ENCODE data around the gene GCN1.

DNA sequence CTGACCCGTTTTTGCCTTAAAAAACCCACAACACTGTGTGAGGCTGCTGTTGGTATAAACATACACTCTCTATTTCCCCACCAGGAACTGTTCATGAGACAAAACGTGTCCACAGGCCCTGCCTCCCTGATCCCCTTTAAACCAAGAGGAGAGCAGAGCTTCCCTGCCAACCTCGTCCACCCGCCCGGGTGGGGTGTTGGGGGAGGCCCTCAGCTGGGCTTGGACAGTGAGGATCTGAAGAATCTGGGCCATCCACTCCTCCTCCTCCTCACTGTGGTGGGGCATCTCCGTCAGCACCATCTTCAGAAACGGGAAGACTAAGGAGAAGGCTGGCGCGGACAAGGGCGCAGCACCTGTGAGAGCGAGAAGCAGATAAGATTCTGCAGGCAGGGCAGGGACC is 36.8 kb downstream of the GCN1 start:
- TF ChIP-seq, protein P1, sequence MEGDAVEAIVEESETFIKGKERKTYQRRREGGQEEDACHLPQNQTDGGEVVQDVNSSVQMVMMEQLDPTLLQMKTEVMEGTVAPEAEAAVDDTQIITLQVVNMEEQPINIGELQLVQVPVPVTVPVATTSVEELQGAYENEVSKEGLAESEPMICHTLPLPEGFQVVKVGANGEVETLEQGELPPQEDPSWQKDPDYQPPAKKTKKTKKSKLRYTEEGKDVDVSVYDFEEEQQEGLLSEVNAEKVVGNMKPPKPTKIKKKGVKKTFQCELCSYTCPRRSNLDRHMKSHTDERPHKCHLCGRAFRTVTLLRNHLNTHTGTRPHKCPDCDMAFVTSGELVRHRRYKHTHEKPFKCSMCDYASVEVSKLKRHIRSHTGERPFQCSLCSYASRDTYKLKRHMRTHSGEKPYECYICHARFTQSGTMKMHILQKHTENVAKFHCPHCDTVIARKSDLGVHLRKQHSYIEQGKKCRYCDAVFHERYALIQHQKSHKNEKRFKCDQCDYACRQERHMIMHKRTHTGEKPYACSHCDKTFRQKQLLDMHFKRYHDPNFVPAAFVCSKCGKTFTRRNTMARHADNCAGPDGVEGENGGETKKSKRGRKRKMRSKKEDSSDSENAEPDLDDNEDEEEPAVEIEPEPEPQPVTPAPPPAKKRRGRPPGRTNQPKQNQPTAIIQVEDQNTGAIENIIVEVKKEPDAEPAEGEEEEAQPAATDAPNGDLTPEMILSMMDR (IDR thresholded peaks at IDR 0.05) = no peak
- no peak for TF ChIP-seq POLR2A (IDR thresholded peaks at IDR 0.05)
